Smooth muscle cell (in vitro differentiated cells): ENCODE measurements around the gene TAS1R3. TPM values are rescaled to one million over a fixed set of nuclear protein-coding genes. Genes with fewer than 3 reads are reported as not detected.

Experiments used
- DNase-seq: peaks from one replicate; lab custom pipeline; 2025; ENCODE audit not compliant: unreplicated experiment; lab: John Stamatoyannopoulos, UW
- H2AFZ ChIP-seq: fragments of 200-600 bp; sonication (generic); 2 replicates; pipeline ENCODE4 v1.6.0; 2016; ENCODE audit warnings: antibody characterized with exemption, low read depth, mild to moderate bottlenecking
- H3F3A ChIP-seq: fragments of 200-600 bp; sonication (generic); 2 replicates; pipeline ENCODE4 v1.6.0; 2017; ENCODE audit warnings: antibody characterized with exemption, low read depth
- H3K27ac ChIP-seq: fragments of 200-600 bp; sonication (generic); 2 replicates; pipeline ENCODE4 v1.5.1; 2016; ENCODE audit warnings: low read depth, mild to moderate bottlenecking
- H3K27me3 ChIP-seq: fragments of 200-600 bp; sonication (generic); 2 replicates; pipeline ENCODE4 v1.6.1; 2016; ENCODE audit warnings: low read depth, mild to moderate bottlenecking
- H3K36me3 ChIP-seq: fragments of 200-600 bp; sonication (generic); 2 replicates; pipeline ENCODE4 v1.5.1; 2016; ENCODE audit warnings: low read depth
- H3K4me1 ChIP-seq: fragments of 200-600 bp; sonication (generic); 2 replicates; pipeline ENCODE4 v1.5.1; 2016; ENCODE audit warnings: low read depth
- H3K4me2 ChIP-seq: fragments of 200-600 bp; sonication (generic); 2 replicates; pipeline ENCODE4 v1.6.0; 2016; ENCODE audit warnings: mild to moderate bottlenecking
- H3K4me3 ChIP-seq: fragments of 200-600 bp; sonication (generic); 2 replicates; pipeline ENCODE4 v1.5.1; 2016; ENCODE audit warnings: mild to moderate bottlenecking
- H3K79me2 ChIP-seq: fragments of 200-600 bp; sonication (generic); 2 replicates; pipeline ENCODE4 v1.6.0; 2016; ENCODE audit warnings: low read depth, mild to moderate bottlenecking
- H3K9ac ChIP-seq: fragments of 200-600 bp; sonication (generic); 2 replicates; pipeline ENCODE4 v1.6.0; 2016; ENCODE audit warnings: low read depth
- H3K9me3 ChIP-seq: fragments of 200-600 bp; sonication (generic); replicated peaks from 2 replicates; pipeline ENCODE4 v1.5.1; 2016; ENCODE audit warnings: low read depth
- H4K20me1 ChIP-seq: fragments of 200-600 bp; sonication (generic); 2 replicates; pipeline ENCODE4 v1.6.0; 2016; ENCODE audit warnings: low read depth
- WGBS: methylation state at CpG from one replicate; pipeline ENCODE4 v1.1.7; 2016; ENCODE audit warnings: low lambda C conversion rate; 5-methylcytosine and 5-hydroxymethylcytosine counted together
- polyA plus RNA-seq: library from polyadenylated mRNA; unstranded; fragments of >200 nt; fragmentation: Nextera tagmentation; extraction: Ambion mirVana; gene quantifications from 2 replicates; pipeline ENCODE4 v1.2.1, GENCODE V29; 2016
- total RNA-seq: library from RNA; depleted of rRNA; stranded (reverse); fragments of >200 nt; gene quantifications from 2 replicates; pipeline ENCODE4 v1.2.3, GENCODE V29; 2014
- TF ChIP-seq, protein P1 (sequence below): fragments of 200-600 bp; sonication (generic); IDR thresholded peaks from 2 replicates; pipeline ENCODE4 v1.5.1; 2017; ENCODE audit warnings: borderline replicate concordance, mild to moderate bottlenecking, antibody characterized with exemption; ENCODE audit not compliant: insufficient read depth, poor library complexity, severe bottlenecking

TAS1R3 gene
- total and polyA plus RNA-seq, 2 experiments from 2014 or later: 0.18 to 0.39 TPM

DNA sequence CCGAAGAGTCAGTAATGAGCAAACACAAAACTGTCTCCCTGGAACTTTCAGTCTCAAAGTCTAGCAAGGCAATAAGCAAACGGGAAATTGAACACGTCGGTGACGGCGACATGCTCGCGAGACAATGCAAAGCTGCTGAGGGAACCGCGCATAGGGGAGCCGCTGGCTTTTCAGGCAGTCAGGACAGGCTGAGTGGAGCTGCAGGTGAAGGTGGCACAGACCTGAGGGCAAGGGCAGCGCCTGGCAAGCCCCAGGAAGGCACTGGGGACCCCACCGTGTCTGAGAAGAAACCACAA, 11.5 kb upstream of the TAS1R3 start:
- H3K79me2 ChIP-seq: peaks cover 61% of the 10 kb centered on the region
- H3K36me3 ChIP-seq: no peaks in the 10 kb centered on the region
- 98% methylated on average over 13 of the region's 13 CpGs for WGBS
- H4K20me1 ChIP-seq: peaks cover 78% of the 10 kb centered on the region
- no peaks in the 10 kb centered on the region for H3K27me3 ChIP-seq
- H3F3A ChIP-seq: no peaks in the 10 kb centered on the region
- no peak overlapping the region for H3K27ac ChIP-seq
- H3K4me1 ChIP-seq: no peaks in the 10 kb centered on the region
- TF ChIP-seq, protein P1, sequence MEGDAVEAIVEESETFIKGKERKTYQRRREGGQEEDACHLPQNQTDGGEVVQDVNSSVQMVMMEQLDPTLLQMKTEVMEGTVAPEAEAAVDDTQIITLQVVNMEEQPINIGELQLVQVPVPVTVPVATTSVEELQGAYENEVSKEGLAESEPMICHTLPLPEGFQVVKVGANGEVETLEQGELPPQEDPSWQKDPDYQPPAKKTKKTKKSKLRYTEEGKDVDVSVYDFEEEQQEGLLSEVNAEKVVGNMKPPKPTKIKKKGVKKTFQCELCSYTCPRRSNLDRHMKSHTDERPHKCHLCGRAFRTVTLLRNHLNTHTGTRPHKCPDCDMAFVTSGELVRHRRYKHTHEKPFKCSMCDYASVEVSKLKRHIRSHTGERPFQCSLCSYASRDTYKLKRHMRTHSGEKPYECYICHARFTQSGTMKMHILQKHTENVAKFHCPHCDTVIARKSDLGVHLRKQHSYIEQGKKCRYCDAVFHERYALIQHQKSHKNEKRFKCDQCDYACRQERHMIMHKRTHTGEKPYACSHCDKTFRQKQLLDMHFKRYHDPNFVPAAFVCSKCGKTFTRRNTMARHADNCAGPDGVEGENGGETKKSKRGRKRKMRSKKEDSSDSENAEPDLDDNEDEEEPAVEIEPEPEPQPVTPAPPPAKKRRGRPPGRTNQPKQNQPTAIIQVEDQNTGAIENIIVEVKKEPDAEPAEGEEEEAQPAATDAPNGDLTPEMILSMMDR: no peak
- DNase-seq: no peak
- H3K4me3 ChIP-seq: no peak overlapping the region
- no peak overlapping the region for H3K4me2 ChIP-seq
- H2AFZ ChIP-seq: no peak overlapping the region
- no peak overlapping the region for H3K9ac ChIP-seq
- H3K9me3 ChIP-seq: no peaks in the 10 kb centered on the region

DNA sequence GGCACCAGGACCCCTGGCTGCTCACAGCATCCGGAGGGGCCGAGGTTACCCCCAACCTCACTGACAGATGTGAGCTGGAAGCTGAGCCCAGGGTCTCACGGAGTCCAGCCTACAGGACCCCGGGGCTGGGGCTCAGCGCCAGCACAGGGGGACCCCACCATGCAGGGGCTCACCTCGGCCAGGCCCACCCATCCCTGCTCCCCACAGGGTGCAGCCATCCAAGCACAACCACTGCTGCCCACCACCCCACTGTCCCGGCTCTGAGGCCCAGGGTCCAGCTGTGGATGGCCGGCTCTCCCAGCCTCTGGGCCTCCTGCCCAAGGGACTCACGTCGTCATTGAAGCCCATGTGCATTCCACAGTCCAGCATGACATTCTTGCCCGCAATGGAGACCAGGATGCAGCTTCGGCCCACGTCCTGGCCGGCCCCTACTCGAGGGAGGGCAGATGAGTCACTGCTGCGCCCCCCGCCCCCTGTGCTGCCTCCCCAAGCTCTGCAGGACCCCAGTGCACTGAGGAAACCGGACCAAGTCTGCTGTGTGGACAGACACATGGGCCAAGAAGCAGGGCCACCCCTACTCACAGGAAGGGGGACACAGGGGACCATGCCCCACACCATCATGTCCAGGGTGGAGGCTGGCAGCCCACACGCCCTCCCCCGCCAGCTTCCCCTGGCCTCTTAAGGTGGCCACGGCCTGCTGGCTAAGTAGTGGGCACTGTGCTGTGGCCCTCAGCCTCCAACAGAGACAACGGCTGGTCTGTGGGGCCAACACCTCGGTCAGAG, 10.2 kb upstream of the TAS1R3 start:
- Histone ChIP-seq H3F3A (no peaks in the 10 kb centered on the region), H3K36me3 (no peaks in the 10 kb centered on the region), H2AFZ (no peak overlapping the region), H3K4me3 (no peak overlapping the region), H3K4me1 (peaks cover 7% of the 10 kb centered on the region), H3K4me2 (no peak overlapping the region), H3K9ac (no peak overlapping the region), H4K20me1 (peaks cover 75% of the 10 kb centered on the region), H3K9me3 (no peaks in the 10 kb centered on the region), H3K79me2 (peaks cover 74% of the 10 kb centered on the region), H3K27ac (no peak overlapping the region), H3K27me3 (no peaks in the 10 kb centered on the region)
- WGBS: 93% methylated on average over 21 of the region's 23 CpGs
- TF ChIP-seq, protein P1: no peak
- DNase-seq: no peak

DNA sequence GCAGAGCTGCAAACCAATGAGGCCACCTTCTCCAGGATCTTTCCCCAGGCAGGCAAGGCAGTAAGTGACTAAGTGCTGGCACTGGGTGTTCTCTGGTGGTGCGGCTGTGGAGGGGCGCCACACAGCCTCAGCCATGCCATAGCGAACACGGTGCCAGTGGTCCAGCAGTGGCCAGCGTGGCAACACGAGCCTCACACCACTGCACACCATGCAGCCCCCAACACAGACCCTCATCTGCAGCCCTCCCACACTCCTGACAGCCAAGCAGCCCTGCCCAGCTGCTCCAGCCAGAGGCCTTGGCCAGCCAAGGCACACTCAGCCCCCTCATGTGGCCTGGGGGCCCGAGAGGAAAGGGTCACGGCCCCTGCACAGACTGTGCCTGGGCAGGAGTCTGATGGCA, 9.6 kb upstream of the TAS1R3 start:
- no peak overlapping the region for H2AFZ ChIP-seq
- H3F3A ChIP-seq: no peaks in the 10 kb centered on the region
- no peaks in the 10 kb centered on the region for H3K36me3 ChIP-seq
- H3K4me1 ChIP-seq: peaks cover 7% of the 10 kb centered on the region
- no peaks in the 10 kb centered on the region for H3K9me3 ChIP-seq
- H4K20me1 ChIP-seq: peaks cover 74% of the 10 kb centered on the region
- H3K27me3 ChIP-seq: no peaks in the 10 kb centered on the region
- H3K79me2 ChIP-seq: peaks cover 80% of the 10 kb centered on the region
- H3K4me2 ChIP-seq: no peak overlapping the region
- 96% methylated on average over 8 of the region's 8 CpGs for WGBS
- DNase-seq: no peak
- TF ChIP-seq, protein P1: no peak
- H3K4me3 ChIP-seq: no peak overlapping the region
- no peak overlapping the region for H3K9ac ChIP-seq
- no peak overlapping the region for H3K27ac ChIP-seq

DNA sequence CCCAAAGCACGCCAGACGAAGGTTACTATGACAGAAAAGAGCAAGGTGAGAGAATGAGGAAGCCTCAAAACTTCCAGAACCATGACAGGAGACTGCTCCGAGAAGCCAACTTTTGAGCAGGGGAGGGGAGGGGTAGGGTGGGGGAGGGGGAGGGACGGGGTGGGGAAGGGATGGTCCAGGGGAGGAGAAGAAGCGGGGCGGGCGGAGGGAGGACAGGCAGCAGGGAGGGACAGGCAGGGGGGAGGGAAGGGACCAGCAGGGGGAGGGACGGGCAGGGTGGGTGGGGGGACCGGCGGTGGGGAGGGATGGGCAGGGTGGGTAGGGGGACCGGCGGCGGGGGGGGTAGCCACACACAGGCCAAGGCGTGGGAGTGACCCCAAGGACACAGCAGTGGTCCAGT, 8.7 kb upstream of the TAS1R3 start:
- peaks cover 76% of the 10 kb centered on the region for H4K20me1 ChIP-seq
- no peaks in the 10 kb centered on the region for H3K9me3 ChIP-seq
- H3K4me2 ChIP-seq: no peak overlapping the region
- DNase-seq: no peak
- no peak overlapping the region for H3K27ac ChIP-seq
- 100% methylated on average over 2 of the region's 14 CpGs for WGBS
- no peaks in the 10 kb centered on the region for H3K27me3 ChIP-seq
- H3K4me3 ChIP-seq: no peak overlapping the region
- peaks cover 79% of the 10 kb centered on the region for H3K79me2 ChIP-seq
- H3K4me1 ChIP-seq: peaks cover 7% of the 10 kb centered on the region
- no peak overlapping the region for H3K9ac ChIP-seq
- H3F3A ChIP-seq: no peaks in the 10 kb centered on the region
- TF ChIP-seq, protein P1: no peak
- H2AFZ ChIP-seq: no peak overlapping the region
- no peaks in the 10 kb centered on the region for H3K36me3 ChIP-seq
